Upper lobe of left lung (tissue), 4 donors: ENCODE measurements around the gene HSPG2.

Experiments used
- POLR2A ChIP-seq, 4 donors: fragments of 450-650 bp; IDR thresholded peaks; one replicate each; pipeline ENCODE4 v1.5.1; 2016 to 2017; ENCODE audit warnings: antibody characterized with exemption in 4 of 4, mild to moderate bottlenecking in 2 of 4
- POLR2AphosphoS5 ChIP-seq, 2 donors: sonication (generic); formaldehyde crosslinking; IDR thresholded peaks; one replicate each; pipeline ENCODE4 v1.5.1; 2017; ENCODE audit warnings: antibody characterized with exemption in 2 of 2
- TF ChIP-seq, protein P1 (sequence below), 6 experiments: fragments of 450-650 bp in 4 of 6; fragments of 200-600 bp in 2 of 6; sonication (generic) in 2 of 6; IDR thresholded peaks; one replicate each; pipeline ENCODE4 v1.5.1; 2016 to 2019; ENCODE audit warnings: antibody characterized with exemption in 6 of 6

DNA sequence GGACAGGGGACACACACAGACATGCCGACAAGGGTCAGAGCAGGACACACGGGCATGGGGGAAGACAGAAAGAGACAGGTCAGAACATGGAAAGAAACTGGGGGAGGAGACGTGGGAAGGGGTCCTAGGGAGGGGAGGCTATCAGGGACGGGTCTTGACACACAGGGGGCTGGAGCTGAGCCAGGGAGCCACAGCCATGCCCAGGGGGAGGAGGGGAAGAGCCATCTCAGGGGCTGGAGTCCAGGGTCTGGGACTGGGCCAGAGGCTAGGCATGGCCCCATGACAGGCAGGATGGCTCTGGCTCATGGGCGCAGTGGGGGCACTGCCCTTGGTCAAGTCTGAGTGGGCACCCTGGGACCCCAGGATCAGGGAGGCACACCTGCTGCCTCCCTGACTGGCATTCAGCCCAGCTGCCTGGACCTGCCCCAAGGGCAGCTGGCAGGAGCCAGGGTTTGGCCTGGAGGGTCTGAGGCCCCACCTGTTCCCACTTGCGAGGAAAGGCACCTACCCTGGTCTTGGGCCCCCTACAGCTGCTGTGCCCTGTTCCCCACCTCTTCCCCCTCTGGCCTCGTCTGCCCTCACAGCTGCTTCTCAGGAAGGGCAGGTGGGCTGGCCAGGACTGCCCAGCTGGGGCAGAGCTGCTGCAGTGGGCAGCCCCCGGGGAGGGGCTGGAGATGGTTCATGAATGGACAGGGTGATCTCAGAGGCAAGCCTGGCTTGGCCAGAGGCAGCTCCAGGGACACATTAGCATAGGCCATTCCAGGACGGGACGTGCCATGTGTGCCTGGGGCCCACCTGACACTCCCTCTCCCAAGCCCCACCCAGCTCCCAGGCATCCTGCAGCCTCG, 42.9 kb downstream of the HSPG2 start:
- TF ChIP-seq, protein P1, sequence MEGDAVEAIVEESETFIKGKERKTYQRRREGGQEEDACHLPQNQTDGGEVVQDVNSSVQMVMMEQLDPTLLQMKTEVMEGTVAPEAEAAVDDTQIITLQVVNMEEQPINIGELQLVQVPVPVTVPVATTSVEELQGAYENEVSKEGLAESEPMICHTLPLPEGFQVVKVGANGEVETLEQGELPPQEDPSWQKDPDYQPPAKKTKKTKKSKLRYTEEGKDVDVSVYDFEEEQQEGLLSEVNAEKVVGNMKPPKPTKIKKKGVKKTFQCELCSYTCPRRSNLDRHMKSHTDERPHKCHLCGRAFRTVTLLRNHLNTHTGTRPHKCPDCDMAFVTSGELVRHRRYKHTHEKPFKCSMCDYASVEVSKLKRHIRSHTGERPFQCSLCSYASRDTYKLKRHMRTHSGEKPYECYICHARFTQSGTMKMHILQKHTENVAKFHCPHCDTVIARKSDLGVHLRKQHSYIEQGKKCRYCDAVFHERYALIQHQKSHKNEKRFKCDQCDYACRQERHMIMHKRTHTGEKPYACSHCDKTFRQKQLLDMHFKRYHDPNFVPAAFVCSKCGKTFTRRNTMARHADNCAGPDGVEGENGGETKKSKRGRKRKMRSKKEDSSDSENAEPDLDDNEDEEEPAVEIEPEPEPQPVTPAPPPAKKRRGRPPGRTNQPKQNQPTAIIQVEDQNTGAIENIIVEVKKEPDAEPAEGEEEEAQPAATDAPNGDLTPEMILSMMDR (IDR thresholded peaks at IDR 0.05): no peak
- TF ChIP-seq POLR2AphosphoS5 (IDR thresholded peaks at IDR 0.05): no peak
- TF ChIP-seq POLR2A (IDR thresholded peaks at IDR 0.05): no peak
